ENCODE results near the gene RBM33. TPM values are rescaled to one million over a fixed set of nuclear protein-coding genes. Genes with fewer than 3 reads are reported as not detected.
"Not testable (repeated sequence)": the region's sequence is repeated elsewhere in the genome, so short reads cannot be mapped to it uniquely, and the experiment has no call there.

Gene RBM33
- total RNA-seq, 4 donors from 2014 or later, result 27.0 to 34.5 (median 32.6) TPM

GRCh38 chr7:155815332-155816191 is 171.1 kb downstream of the RBM33 start:
- intact Hi-C loops (cut with DNase I), result loop anchor here (5.0 kb wide), 1 partner anchor 657 kb away; no protein-coding TSS in a partner anchor
- H3K9me3 ChIP-seq, result peaks cover 0 to 3% (median 0%) of the 10 kb centered on the region in 4 donors
- H3K4me3 ChIP-seq, result no peak overlapping the region
- peak; percentile 37 to 50 (median 49) for TF ChIP-seq CTCF (IDR thresholded peaks at IDR 0.05)
- no peak for TF ChIP-seq EP300 (IDR thresholded peaks at IDR 0.05)
- H3K4me1 ChIP-seq, result peaks cover 0 to 21% (median 12%) of the 10 kb centered on the region in 4 donors
- 23% methylated on average over 16 of the region's 20 CpGs for WGBS
- peaks cover 0 to 100% (median 23%) of the 10 kb centered on the region in 4 donors for H3K27me3 ChIP-seq
- H3K27ac ChIP-seq (replicated peaks in 1 of 4), result no peak overlapping the region
- DNase-seq (ENCODE audit: extremely low spot score), result no peak
- H3K36me3 ChIP-seq, result no peaks in the 10 kb centered on the region

GRCh38 chr7:155816192-155816508 is 171.7 kb downstream of the RBM33 start:
- H3K36me3 ChIP-seq, result no peaks in the 10 kb centered on the region

GRCh38 chr7:155816996-155817395 is 172.5 kb downstream of the RBM33 start:
- Histone ChIP-seq H3K4me1 (peaks cover 0 to 8% (median 5%) of the 10 kb centered on the region in 4 donors), H3K36me3 (no peaks in the 10 kb centered on the region), H3K27ac (replicated peaks in 1 of 4) (no peak overlapping the region), H3K9me3 (peaks cover 0 to 3% (median 0%) of the 10 kb centered on the region in 4 donors), H3K27me3 (peaks cover 0 to 97% (median 12%) of the 10 kb centered on the region in 4 donors), H3K4me3 (no peak overlapping the region)
- intact Hi-C loops (cut with DNase I), result loop anchor here (5.0 kb wide), 1 partner anchor 655 kb away; no protein-coding TSS in a partner anchor
- no peak for DNase-seq (ENCODE audit: extremely low spot score)
- 86% methylated on average over 13 of the region's 16 CpGs for WGBS
- TF ChIP-seq POLR2A (IDR thresholded peaks at IDR 0.05; ENCODE audit: low read depth), result no peak
- TF ChIP-seq EP300 (IDR thresholded peaks at IDR 0.05), result no peak
- no peak for TF ChIP-seq CTCF (IDR thresholded peaks at IDR 0.05)
- TF ChIP-seq POLR2AphosphoS5 (IDR thresholded peaks at IDR 0.05), result no peak

More at GRCh38 chr7:155816192-155816508, 171.7 kb downstream of the RBM33 start:
- Histone ChIP-seq H3K4me1 (peaks cover 0 to 15% (median 10%) of the 10 kb centered on the region in 4 donors), H3K27me3 (peaks cover 0 to 98% (median 17%) of the 10 kb centered on the region in 4 donors), H3K27ac (replicated peaks in 1 of 4) (no peak overlapping the region), H3K9me3 (peaks cover 0 to 3% (median 0%) of the 10 kb centered on the region in 4 donors), H3K4me3 (no peak overlapping the region)
- TF ChIP-seq POLR2A (IDR thresholded peaks at IDR 0.05; ENCODE audit: low read depth) (no peak), POLR2AphosphoS5 (IDR thresholded peaks at IDR 0.05) (no peak), EP300 (IDR thresholded peaks at IDR 0.05) (no peak), CTCF (IDR thresholded peaks at IDR 0.05) (no peak)
- DNase-seq (ENCODE audit: extremely low spot score), result no peak
- intact Hi-C loops (cut with DNase I), result loop anchor here (5.0 kb wide), 1 partner anchor 656 kb away; no protein-coding TSS in a partner anchor
- 87% methylated on average over 4 of the region's 12 CpGs for WGBS

GRCh38 chr7:155817515-155817914 is 173.1 kb downstream of the RBM33 start:
- DNase-seq (ENCODE audit: extremely low spot score); H3K36me3 ChIP-seq; H3K9me3 ChIP-seq; H3K27ac ChIP-seq (replicated peaks in 1 of 4); H3K4me1 ChIP-seq; H3K4me3 ChIP-seq: not testable (repeated sequence)
- H3K27me3 ChIP-seq, result peaks cover 0 to 96% (median 11%) of the 10 kb centered on the region in 4 donors
- 40% methylated on average over 1 of the region's 4 CpGs for WGBS
- intact Hi-C loops (cut with DNase I), result loop anchor here (5.0 kb wide), 1 partner anchor 655 kb away; no protein-coding TSS in a partner anchor

GRCh38 chr7:155818154-155818819 is 173.8 kb downstream of the RBM33 start:
- H3K4me1 ChIP-seq, result peaks cover 0 to 5% (median 2%) of the 10 kb centered on the region in 4 donors
- intact Hi-C loops (cut with DNase I), result loop anchor here (5.0 kb wide), 1 partner anchor 654 kb away; no protein-coding TSS in a partner anchor
- WGBS, result 72% methylated on average over 16 of the region's 21 CpGs
- no peak overlapping the region for H3K4me3 ChIP-seq
- TF ChIP-seq EP300 (IDR thresholded peaks at IDR 0.05) (no peak), POLR2AphosphoS5 (IDR thresholded peaks at IDR 0.05) (no peak), CTCF (IDR thresholded peaks at IDR 0.05) (no peak), POLR2A (IDR thresholded peaks at IDR 0.05; ENCODE audit: low read depth) (no peak)
- no peaks in the 10 kb centered on the region for H3K36me3 ChIP-seq
- H3K9me3 ChIP-seq, result peaks cover 0 to 3% (median 0%) of the 10 kb centered on the region in 4 donors
- no peak overlapping the region for H3K27ac ChIP-seq (replicated peaks in 1 of 4)
- DNase-seq (ENCODE audit: extremely low spot score), result no peak
- peaks cover 0 to 89% (median 11%) of the 10 kb centered on the region in 4 donors for H3K27me3 ChIP-seq

Data from esophagus muscularis mucosa (tissue), 4 donors.